ENCODE measurements around the gene SCARF2. TPM values are rescaled to one million over a fixed set of nuclear protein-coding genes. Genes with fewer than 3 reads are reported as not detected.
"Not testable (repeated sequence)": the region's sequence is repeated elsewhere in the genome, so short reads cannot be mapped to it uniquely, and the experiment has no call there.

The SCARF2 gene
- total and polyA plus RNA-seq, 4 experiments from 2014 or later, result 0.12 to 2.7 (median 1.9) TPM

DNA sequence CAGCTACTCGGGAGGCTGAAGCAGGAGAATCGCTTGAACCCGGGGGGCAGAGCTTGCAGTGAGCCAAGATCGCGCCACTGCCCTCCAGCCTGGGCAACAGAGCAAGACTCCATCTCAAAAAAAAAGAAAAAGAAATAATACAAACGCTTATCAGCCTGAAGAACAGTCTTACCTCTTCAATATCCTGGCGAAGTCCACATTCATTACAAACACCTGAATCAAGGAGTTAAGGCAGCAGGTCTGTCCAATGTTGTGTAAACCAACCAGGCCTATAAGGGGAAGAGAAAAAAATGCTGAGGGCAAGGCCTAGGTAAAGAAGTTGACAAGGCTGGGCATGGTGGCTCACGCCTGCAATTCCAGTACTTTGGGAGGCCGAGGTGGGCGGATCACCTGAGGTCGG lies 60.6 kb downstream of the SCARF2 start:
- H3K27ac Mint-ChIP-seq; H3K9me3 Mint-ChIP-seq; H3K4me1 ChIP-seq (ENCODE audit: insufficient read depth, low read length); DNase-seq; H3K27me3 ChIP-seq (ENCODE audit: insufficient read depth, low read length); H3K27ac ChIP-seq (ENCODE audit: low read depth, low read length); H3K27me3 Mint-ChIP-seq; H3K4me1 Mint-ChIP-seq; intact Hi-C loops (cut with micrococcal nuclease); CTCF ChIA-PET (ENCODE audit: partially characterized antibody); H3K4me3 Mint-ChIP-seq; H3K36me3 ChIP-seq (ENCODE audit: insufficient read depth, low read length); H3K9me3 ChIP-seq (ENCODE audit: control insufficient read depth in 1 of 2, low read length in 2 of 2); H3K4me3 ChIP-seq (ENCODE audit: low read length in 2 of 2); H3K36me3 Mint-ChIP-seq; POLR2A ChIA-PET (ENCODE audit: partially characterized antibody): not testable (repeated sequence)

DNA sequence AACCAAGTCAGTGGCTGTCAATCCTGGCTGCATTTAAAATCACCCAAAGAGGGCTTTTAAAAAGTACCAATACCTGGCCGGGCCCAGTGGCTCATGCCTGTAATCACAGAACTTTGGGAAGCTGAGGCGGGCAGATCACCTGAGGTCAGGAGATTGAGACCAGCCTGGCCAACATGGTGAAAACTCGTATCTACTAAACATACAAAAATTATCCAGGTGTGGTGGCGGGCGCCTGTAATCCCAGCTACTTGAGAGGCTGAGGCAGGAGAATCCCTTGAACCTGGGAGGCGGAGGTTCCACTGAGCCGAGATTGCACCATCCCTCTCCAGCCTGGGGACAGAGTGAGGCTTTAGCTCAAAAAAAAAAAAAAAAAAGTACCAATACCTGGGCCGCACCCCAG lies 61.3 kb downstream of the SCARF2 start:
- DNase-seq; H3K4me1 Mint-ChIP-seq; H3K9me3 Mint-ChIP-seq; H3K27ac ChIP-seq (ENCODE audit: low read depth, low read length); H3K27me3 ChIP-seq (ENCODE audit: insufficient read depth, low read length); CTCF ChIA-PET (ENCODE audit: partially characterized antibody); POLR2A ChIA-PET (ENCODE audit: partially characterized antibody); H3K9me3 ChIP-seq (ENCODE audit: control insufficient read depth in 1 of 2, low read length in 2 of 2); H3K4me1 ChIP-seq (ENCODE audit: insufficient read depth, low read length); H3K36me3 Mint-ChIP-seq; H3K27ac Mint-ChIP-seq; H3K27me3 Mint-ChIP-seq; H3K4me3 Mint-ChIP-seq; intact Hi-C loops (cut with micrococcal nuclease); H3K4me3 ChIP-seq (ENCODE audit: low read length in 2 of 2); H3K36me3 ChIP-seq (ENCODE audit: insufficient read depth, low read length): not testable (repeated sequence)

Other genes with a start within 250 kb of the SCARF2 start
- 1 to 10 TPM; 2.1 to 2.7 TPM for gene RTN4R, start 169.5 kb downstream of the SCARF2 start, total RNA-seq
- gene RTN4R, start 169.5 kb downstream of the SCARF2 start, polyA plus RNA-seq, result 1 to 10 TPM; 1.7 to 6.3 TPM
- 10 to 100 TPM; 39.9 to 44.6 TPM for gene DGCR6L, start 117.8 kb downstream of the SCARF2 start, total RNA-seq
- gene DGCR6L, start 117.8 kb downstream of the SCARF2 start, polyA plus RNA-seq, result 100 to 1,000 TPM; 120 to 145 TPM
- gene ZNF74, start 43.7 kb downstream of the SCARF2 start, total RNA-seq, result 10 to 100 TPM; 16.5 to 17.4 TPM
- gene ZNF74, start 43.7 kb downstream of the SCARF2 start, polyA plus RNA-seq, result 10 to 100 TPM in 1 of 2 donors, 1 to 10 TPM in 1; 3.0 to 10.1 TPM
- gene KLHL22, start 58.0 kb upstream of the SCARF2 start, total RNA-seq, result 10 to 100 TPM; 60.2 to 63.1 TPM
- gene KLHL22, start 58.0 kb upstream of the SCARF2 start, polyA plus RNA-seq, result 10 to 100 TPM; 19.4 to 23.9 TPM
- 100 to 1,000 TPM; 225 to 237 TPM for gene MED15, start 69.8 kb upstream of the SCARF2 start, total RNA-seq
- gene MED15, start 69.8 kb upstream of the SCARF2 start, polyA plus RNA-seq, result 10 to 100 TPM; 15.6 to 86.8 TPM

All from CD4-positive, alpha-beta memory T cell (primary cell).